GM12891 (cell line): Measurements from ENCODE around the gene NPAS2.

ENCODE experiments used
- DNase-seq: peaks from one replicate; pipeline ENCODE4 v3.0.0; 2011; ENCODE audit warnings: low spot score; ENCODE audit not compliant: insufficient read length
- FAIRE-seq: peaks from 2 replicates; lab custom pipeline; 2011; peaks lifted over from hg19 to GRCh38; lab: Jason Lieb, UNC
- PAX5 ChIP-seq: IDR thresholded peaks from 2 replicates; pipeline ENCODE4 v1.6.1; 2011; ENCODE audit warnings: low read length, moderate library complexity, mild to moderate bottlenecking; ENCODE audit not compliant: insufficient read depth, severe bottlenecking
- POLR2A ChIP-seq: IDR thresholded peaks from 2 replicates; pipeline ENCODE4 v1.6.1; 2011; ENCODE audit warnings: low read depth, low read length, control low read depth
- POLR2AphosphoS5 ChIP-seq: IDR thresholded peaks from 2 replicates; pipeline ENCODE4 v1.6.1; 2011; ENCODE audit warnings: low read depth, low read length, control low read depth
- POU2F2 ChIP-seq: IDR thresholded peaks from 2 replicates; pipeline ENCODE4 v1.6.1; 2011; ENCODE audit warnings: low read depth, mild to moderate bottlenecking, control low read depth, low read length, moderate library complexity
- SPI1 ChIP-seq: IDR thresholded peaks from 2 replicates; pipeline ENCODE4 v1.6.1; 2011; ENCODE audit warnings: low read depth, low read length, control low read depth
- TAF1 ChIP-seq: IDR thresholded peaks from 2 replicates; pipeline ENCODE4 v1.6.1; 2011; ENCODE audit warnings: low read depth, low read length, control low read depth

Gene NPAS2

GRCh38 chr2:100983684-100984310, 163.9 kb downstream of the NPAS2 start:
- no peak for TF ChIP-seq POU2F2
- TF ChIP-seq SPI1 = no peak
- TF ChIP-seq POLR2A = no peak
- TF ChIP-seq TAF1 = no peak
- TF ChIP-seq POLR2AphosphoS5 = no peak
- no peak for TF ChIP-seq PAX5
- DNase-seq = no peak
- FAIRE-seq = no peak

- FAIRE-seq (peak; percentile 94), DNase-seq (peak; percentile 66)
- TF ChIP-seq POU2F2 = 0 out of 2 replicates have a peak, but pooled peaks have one; percentile 22
- TF ChIP-seq PAX5 = no peak
Measured at GRCh38 chr2:100984892-100985307, 165.0 kb downstream of the NPAS2 start.

GRCh38 chr2:100986157-100986556, 166.2 kb downstream of the NPAS2 start:
- DNase-seq (no peak), FAIRE-seq (no peak)
- TF ChIP-seq POU2F2 (no peak), TAF1 (no peak)

GRCh38 chr2:100987536-100987935, 167.6 kb downstream of the NPAS2 start:
- no peak for DNase-seq
- FAIRE-seq = no peak
- TF ChIP-seq POLR2A (no peak), SPI1 (no peak), POU2F2 (no peak), TAF1 (no peak), POLR2AphosphoS5 (no peak), PAX5 (no peak)

GRCh38 chr2:100987974-100988373, 168.0 kb downstream of the NPAS2 start:
- TF ChIP-seq POU2F2 (no peak), TAF1 (no peak), POLR2AphosphoS5 (no peak), SPI1 (no peak), POLR2A (no peak), PAX5 (no peak)
- FAIRE-seq (no peak), DNase-seq (no peak)

GRCh38 chr2:100988630-100989417, 168.9 kb downstream of the NPAS2 start:
- FAIRE-seq (no peak), DNase-seq (no peak)
- TF ChIP-seq POLR2A (no peak), PAX5 (no peak), SPI1 (no peak), TAF1 (no peak), POU2F2 (no peak), POLR2AphosphoS5 (no peak)

- DNase-seq (no peak), FAIRE-seq (no peak)
- TF ChIP-seq SPI1 = no peak
- no peak for TF ChIP-seq PAX5
- TF ChIP-seq TAF1 = no peak
- no peak for TF ChIP-seq POLR2AphosphoS5
- TF ChIP-seq POLR2A = no peak
- no peak for TF ChIP-seq POU2F2
Measured at GRCh38 chr2:100989666-100990065, 169.7 kb downstream of the NPAS2 start.

- no peak for DNase-seq
Measured at GRCh38 chr2:100990166-100990565, 170.2 kb downstream of the NPAS2 start.

GRCh38 chr2:100990650-100991403, 170.9 kb downstream of the NPAS2 start:
- FAIRE-seq (no peak), DNase-seq (no peak)
- no peak for TF ChIP-seq POLR2AphosphoS5
- TF ChIP-seq TAF1 = no peak
- TF ChIP-seq SPI1 = no peak
- TF ChIP-seq POLR2A = no peak

More at GRCh38 chr2:100990166-100990565, 170.2 kb downstream of the NPAS2 start:
- no peak for TF ChIP-seq POU2F2
- no peak for TF ChIP-seq PAX5
- TF ChIP-seq POLR2A = no peak
- TF ChIP-seq TAF1 = no peak
- no peak for TF ChIP-seq SPI1
- TF ChIP-seq POLR2AphosphoS5 = no peak
- no peak for FAIRE-seq

- no peak for TF ChIP-seq PAX5
- no peak for TF ChIP-seq SPI1
- no peak for TF ChIP-seq POU2F2
- no peak for TF ChIP-seq POLR2A
- no peak for TF ChIP-seq POLR2AphosphoS5
- no peak for TF ChIP-seq TAF1
- no peak for DNase-seq
- FAIRE-seq = no peak
Measured at GRCh38 chr2:100991404-100991773, 171.4 kb downstream of the NPAS2 start.
